Endothelial cell of umbilical vein (primary cell): ENCODE measurements around the gene GLYAT. TPM values are rescaled to one million over a fixed set of nuclear protein-coding genes. Genes with fewer than 3 reads are reported as not detected.

Experiments
- BruUV-seq: library from RNA; stranded (reverse); fragments of 400-500 nt; replicated peaks from 2 replicates; lab custom pipeline; 2021; lab: Mats Ljungman, UMichigan
- CTCF ChIA-PET: fragments of 300-600, 350-600 bp; sonication (Branson Sonifier 250); formaldehyde crosslinking; loops from one replicate; lab custom pipeline; 2021; ENCODE audit warnings: antibody characterized with exemption, inconsistent platforms; lab: Charles Lee
- POLR2A ChIA-PET: fragments of 300-600, 350-600 bp; sonication (Branson Sonifier 250); formaldehyde crosslinking; loops from one replicate; lab custom pipeline; 2021; ENCODE audit warnings: antibody characterized with exemption, inconsistent platforms; lab: Charles Lee
- DNase-seq: peaks from one replicate; pipeline ENCODE4 v3.0.0-alpha.2; 2011; ENCODE audit warnings: low read depth, low spot score
- FAIRE-seq: peaks from 2 replicates; lab custom pipeline; 2011; peaks lifted over from hg19 to GRCh38; lab: Jason Lieb, UNC
- H2AFZ ChIP-seq: 2 replicates; pipeline ENCODE4 v1.6.0; 2012; ENCODE audit warnings: low read depth, low read length, control low read depth, inconsistent platforms
- H3K27ac ChIP-seq: 2 replicates; pipeline ENCODE4 v1.5.1; 2011; ENCODE audit warnings: low read depth, mild to moderate bottlenecking, control low read depth, low read length, moderate library complexity; ENCODE audit not compliant: insufficient read depth
- H3K27me3 ChIP-seq, 2 experiments: 2 replicates each; pipeline versions ENCODE4 v1.6.0 to v1.6.1; 2011; ENCODE audit warnings: low read length in 2 of 2, mixed read lengths in 1 of 2; ENCODE audit not compliant: control insufficient read depth in 2 of 2, insufficient read depth in 2 of 2
- H3K36me3 ChIP-seq, 2 experiments: 2 replicates in 1 of 2; 3 replicates in 1 of 2; pipeline ENCODE4 v1.5.1; 2011; ENCODE audit warnings: low read length in 2 of 2, mild to moderate bottlenecking in 1 of 2, moderate library complexity in 1 of 2; ENCODE audit not compliant: control insufficient read depth in 2 of 2, insufficient read depth in 2 of 2; ENCODE audit errors: extremely low read depth in 1 of 2
- H3K4me1 ChIP-seq: 3 replicates; pipeline ENCODE4 v1.5.1; 2011; ENCODE audit warnings: mild to moderate bottlenecking, low read length; ENCODE audit not compliant: control insufficient read depth, insufficient read depth; ENCODE audit errors: extremely low read depth
- H3K4me2 ChIP-seq: 2 replicates; pipeline ENCODE4 v1.6.1; 2011; ENCODE audit warnings: low read length, control low read depth, mixed read lengths; ENCODE audit not compliant: insufficient read depth
- H3K4me3 ChIP-seq, 3 experiments: fragments of 200-600 bp in 1 of 3; sonication (generic), shearing (Covaris generic) in 1 of 3; replicated peaks in 1 of 3; 2 replicates each; pipeline ENCODE4 v1.5.1; 2011 to 2016; ENCODE audit warnings: control low read depth in 3 of 3, low read length in 3 of 3, mild to moderate bottlenecking in 2 of 3, inconsistent platforms in 1 of 3, low read depth in 1 of 3, moderate library complexity in 1 of 3; ENCODE audit not compliant: insufficient read depth in 1 of 3
- H3K79me2 ChIP-seq: 2 replicates; pipeline ENCODE4 v1.6.0; 2012; ENCODE audit warnings: low read length, inconsistent platforms; ENCODE audit not compliant: control insufficient read depth, insufficient read depth
- H3K9ac ChIP-seq: replicated peaks from 2 replicates; pipeline ENCODE3; 2011; ENCODE audit warnings: low read length, control low read depth; ENCODE audit not compliant: insufficient read depth; ENCODE audit errors: extremely low read depth
- H3K9me1 ChIP-seq: replicated peaks from 3 replicates; pipeline ENCODE4 v1.6.0; 2011; ENCODE audit warnings: mild to moderate bottlenecking, low read length; ENCODE audit not compliant: control insufficient read depth, insufficient read depth; ENCODE audit errors: extremely low read depth
- H3K9me3 ChIP-seq: replicated peaks from 2 replicates; pipeline ENCODE4 v1.5.1; 2012; ENCODE audit warnings: low read length, inconsistent platforms; ENCODE audit not compliant: control insufficient read depth, insufficient read depth
- H4K20me1 ChIP-seq: replicated peaks from 2 replicates; pipeline ENCODE3; 2011; ENCODE audit warnings: mild to moderate bottlenecking, low read length; ENCODE audit not compliant: control insufficient read depth, insufficient read depth; ENCODE audit errors: extremely low read depth
- CTCF ChIP-seq, 2 donors: IDR thresholded peaks; 1 replicate in 1 of 2; 2 replicates in 1 of 2; pipeline ENCODE4 v1.5.1; 2011; ENCODE audit warnings: low read length in 2 of 2, mild to moderate bottlenecking in 2 of 2, moderate library complexity in 2 of 2, control low read depth in 1 of 2, inconsistent platforms in 1 of 2, low read depth in 1 of 2; ENCODE audit not compliant: insufficient read depth in 1 of 2; ENCODE audit errors: extremely low read depth in 1 of 2
- EZH2 ChIP-seq: IDR thresholded peaks from 2 replicates; pipeline ENCODE4 v1.6.1; 2012; ENCODE audit warnings: borderline replicate concordance, low read depth, mild to moderate bottlenecking, moderate library complexity, low read length, inconsistent platforms; ENCODE audit not compliant: severe bottlenecking
- FOS ChIP-seq: IDR thresholded peaks from 2 replicates; pipeline ENCODE4 v1.6.1; 2011; ENCODE audit warnings: mild to moderate bottlenecking, low read length, moderate library complexity, borderline replicate concordance; ENCODE audit not compliant: insufficient read depth
- GATA2 ChIP-seq: IDR thresholded peaks from 2 replicates; pipeline ENCODE4 v1.7.0; 2011; ENCODE audit warnings: low read depth, mild to moderate bottlenecking, moderate library complexity, mixed read lengths, low read length; ENCODE audit not compliant: insufficient read length, insufficient read depth
- JUN ChIP-seq: IDR thresholded peaks from 2 replicates; pipeline ENCODE4 v1.6.1; 2011; ENCODE audit warnings: borderline replicate concordance, low read depth; ENCODE audit not compliant: insufficient read length, insufficient read depth
- MYC ChIP-seq: IDR thresholded peaks from one replicate; pipeline ENCODE4 v1.6.1; 2011; ENCODE audit warnings: mild to moderate bottlenecking, low read depth, low read length
- POLR2A ChIP-seq: IDR thresholded peaks from 2 replicates; pipeline ENCODE4 v1.6.1; 2012; ENCODE audit warnings: low read depth, mild to moderate bottlenecking, control low read depth, low read length
- POLR2AphosphoS5 ChIP-seq: IDR thresholded peaks from 2 replicates; pipeline ENCODE4 v1.6.1; 2012; ENCODE audit warnings: low read depth, mild to moderate bottlenecking, control low read depth, low read length, moderate library complexity; ENCODE audit not compliant: insufficient read depth
- dilution Hi-C: fragments of 300-500 bp; cut with MboI; formaldehyde crosslinking; loops from one replicate; pipeline ENCODE4 v1.15.0; 2019; ENCODE audit warnings: low sequenced_read_pairs; ENCODE audit not compliant: extremely low pct_ligation_motif_present
- intact Hi-C: fragments of 100-400 bp; cut with micrococcal nuclease; formaldehyde crosslinking; loops from one replicate; pipeline ENCODE4 v1.10.0; 2022
- polyA plus RNA-seq, 4 experiments: library from polyadenylated mRNA; depleted of rRNA in 3 of 4; stranded (reverse) in 3 of 4; unstranded in 1 of 4; fragments of >200 nt; gene quantifications; 2 replicates each; pipeline versions ENCODE4 v1.2.1 to v1.2.3, GENCODE V29; 2011 to 2012; ENCODE audit warnings: missing spikeins in 1 of 4
- total RNA-seq: library from RNA; stranded (reverse); gene quantifications from 2 replicates; pipeline ENCODE4 v1.2.3, GENCODE V29; 2021
- TF ChIP-seq, protein P1 (sequence below): IDR thresholded peaks from 2 replicates; pipeline ENCODE4 v1.6.1; 2011; ENCODE audit not compliant: insufficient read depth, insufficient read length

Gene GLYAT
- total and polyA plus RNA-seq, 2 donors (not counting 3 experiments of a cell fraction or from before 2014, with no cell fraction given): not detected

GRCh38 chr11:58711832-58712231 is 19.9 kb downstream of the GLYAT start:
- no peaks in the 10 kb centered on the region for H3K9me1 ChIP-seq
- ChIA-PET POLR2A (no interaction called here), CTCF (no interaction called here)
- TF ChIP-seq MYC (no peak), CTCF (IDR thresholded peaks at IDR 0.05; ENCODE audit: extremely low read depth in 1 of 2, insufficient read depth in 1 of 2, low read depth in 1 of 2, low read length in 2 of 2) (no peak), EZH2 (no peak), JUN (no peak), POLR2AphosphoS5 (no peak), FOS (no peak), POLR2A (no peak), GATA2 (no peak)
- TF ChIP-seq, protein P1, sequence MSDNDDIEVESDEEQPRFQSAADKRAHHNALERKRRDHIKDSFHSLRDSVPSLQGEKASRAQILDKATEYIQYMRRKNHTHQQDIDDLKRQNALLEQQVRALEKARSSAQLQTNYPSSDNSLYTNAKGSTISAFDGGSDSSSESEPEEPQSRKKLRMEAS: no peak
- H3K79me2 ChIP-seq: no peaks in the 10 kb centered on the region
- no peak for DNase-seq
- H2AFZ ChIP-seq: no peak overlapping the region
- no peak overlapping the region for H3K9ac ChIP-seq
- H4K20me1 ChIP-seq: no peaks in the 10 kb centered on the region
- no peaks in the 10 kb centered on the region for H3K9me3 ChIP-seq
- H3K4me1 ChIP-seq: no peaks in the 10 kb centered on the region
- no peak overlapping the region for H3K27ac ChIP-seq
- H3K36me3 ChIP-seq: no peaks in the 10 kb centered on the region
- no peaks in the 10 kb centered on the region for H3K27me3 ChIP-seq
- BruUV-seq: no TSS peak
- dilution Hi-C loops (no loop called here), intact Hi-C loops (no loop called here)
- H3K4me3 ChIP-seq: no peak overlapping the region
- H3K4me2 ChIP-seq: no peak overlapping the region
- FAIRE-seq: no peak
